ENCODE data around the gene NOS1AP.

The NOS1AP gene

GRCh38 chr1:162314206-162314605, 244.7 kb downstream of the NOS1AP start:
- Histone ChIP-seq H3K36me3 (ENCODE audit: control insufficient read depth, insufficient read depth, low read length) (no peaks in the 10 kb centered on the region), H3K9me3 (ENCODE audit: control insufficient read depth, low read length) (no peaks in the 10 kb centered on the region), H3K4me1 (ENCODE audit: control insufficient read depth, insufficient read depth, low read length, poor library complexity, severe bottlenecking) (no peaks in the 10 kb centered on the region), H3K27ac (ENCODE audit: low read depth, low read length, severe bottlenecking) (no peak overlapping the region), H3K4me3 (ENCODE audit: extremely low read depth, insufficient read depth, low read length, poor library complexity, severe bottlenecking) (no peak overlapping the region)
- WGBS, 2 experiments (ENCODE audit: insufficient coverage in 2 of 2), result no CpG with 5 or more reads among the region's 1 CpG

- no peaks in the 10 kb centered on the region for H3K9me3 ChIP-seq (ENCODE audit: control insufficient read depth, low read length)
- H3K36me3 ChIP-seq (ENCODE audit: control insufficient read depth, insufficient read depth, low read length), result no peaks in the 10 kb centered on the region
- 83 to 86% methylated on average over 1 to 2 of the region's 2 CpGs for WGBS, 2 experiments (ENCODE audit: insufficient coverage in 2 of 2)
- H3K4me1 ChIP-seq (ENCODE audit: control insufficient read depth, insufficient read depth, low read length, poor library complexity, severe bottlenecking), result peaks cover 5% of the 10 kb centered on the region
- no peak overlapping the region for H3K27ac ChIP-seq (ENCODE audit: low read depth, low read length, severe bottlenecking)
- H3K4me3 ChIP-seq (ENCODE audit: extremely low read depth, insufficient read depth, low read length, poor library complexity, severe bottlenecking), result no peak overlapping the region
Measured at GRCh38 chr1:162315673-162316072, 246.2 kb downstream of the NOS1AP start.

- H3K27ac ChIP-seq (ENCODE audit: low read depth, low read length, severe bottlenecking), result no peak overlapping the region
- peaks cover 5% of the 10 kb centered on the region for H3K4me1 ChIP-seq (ENCODE audit: control insufficient read depth, insufficient read depth, low read length, poor library complexity, severe bottlenecking)
- H3K9me3 ChIP-seq (ENCODE audit: control insufficient read depth, low read length), result no peaks in the 10 kb centered on the region
- no peak overlapping the region for H3K4me3 ChIP-seq (ENCODE audit: extremely low read depth, insufficient read depth, low read length, poor library complexity, severe bottlenecking)
- WGBS, 2 experiments (ENCODE audit: insufficient coverage in 2 of 2), result 81 to 90% methylated on average over 3 to 4 of the region's 4 CpGs
- H3K36me3 ChIP-seq (ENCODE audit: control insufficient read depth, insufficient read depth, low read length), result no peaks in the 10 kb centered on the region
Measured at GRCh38 chr1:162316187-162316586, 246.7 kb downstream of the NOS1AP start.

GRCh38 chr1:162317621-162318020, 248.1 kb downstream of the NOS1AP start:
- WGBS, 2 experiments (ENCODE audit: insufficient coverage in 2 of 2), result 86 to 87% methylated on average over 2 to 4 of the region's 5 CpGs
- Histone ChIP-seq H3K4me1 (ENCODE audit: control insufficient read depth, insufficient read depth, low read length, poor library complexity, severe bottlenecking) (peaks cover 5% of the 10 kb centered on the region), H3K9me3 (ENCODE audit: control insufficient read depth, low read length) (no peaks in the 10 kb centered on the region), H3K27ac (ENCODE audit: low read depth, low read length, severe bottlenecking) (no peak overlapping the region), H3K36me3 (ENCODE audit: control insufficient read depth, insufficient read depth, low read length) (no peaks in the 10 kb centered on the region), H3K4me3 (ENCODE audit: extremely low read depth, insufficient read depth, low read length, poor library complexity, severe bottlenecking) (no peak overlapping the region)

GRCh38 chr1:162319493-162320175, 250.1 kb downstream of the NOS1AP start:
- no peaks in the 10 kb centered on the region for H3K9me3 ChIP-seq (ENCODE audit: control insufficient read depth, low read length)
- WGBS, 2 experiments (ENCODE audit: insufficient coverage in 2 of 2), result 73 to 84% methylated on average over 6 to 9 of the region's 9 CpGs
- H3K27ac ChIP-seq (ENCODE audit: low read depth, low read length, severe bottlenecking), result no peak overlapping the region
- H3K4me1 ChIP-seq (ENCODE audit: control insufficient read depth, insufficient read depth, low read length, poor library complexity, severe bottlenecking), result peaks cover 5% of the 10 kb centered on the region
- no peaks in the 10 kb centered on the region for H3K36me3 ChIP-seq (ENCODE audit: control insufficient read depth, insufficient read depth, low read length)
- H3K4me3 ChIP-seq (ENCODE audit: extremely low read depth, insufficient read depth, low read length, poor library complexity, severe bottlenecking), result no peak overlapping the region

- H3K36me3 ChIP-seq (ENCODE audit: control insufficient read depth, insufficient read depth, low read length), result no peaks in the 10 kb centered on the region
- no peaks in the 10 kb centered on the region for H3K9me3 ChIP-seq (ENCODE audit: control insufficient read depth, low read length)
- 90 to 100% methylated on average over 1 to 2 of the region's 6 CpGs for WGBS, 2 experiments (ENCODE audit: insufficient coverage in 2 of 2)
- no peak overlapping the region for H3K4me3 ChIP-seq (ENCODE audit: extremely low read depth, insufficient read depth, low read length, poor library complexity, severe bottlenecking)
- H3K27ac ChIP-seq (ENCODE audit: low read depth, low read length, severe bottlenecking), result no peak overlapping the region
- peaks cover 5% of the 10 kb centered on the region for H3K4me1 ChIP-seq (ENCODE audit: control insufficient read depth, insufficient read depth, low read length, poor library complexity, severe bottlenecking)
Measured at GRCh38 chr1:162321809-162322422, 252.4 kb downstream of the NOS1AP start.

GRCh38 chr1:162323023-162323422, 253.5 kb downstream of the NOS1AP start:
- H3K4me3 ChIP-seq (ENCODE audit: extremely low read depth, insufficient read depth, low read length, poor library complexity, severe bottlenecking), result no peak overlapping the region
- H3K4me1 ChIP-seq (ENCODE audit: control insufficient read depth, insufficient read depth, low read length, poor library complexity, severe bottlenecking), result peaks cover 5% of the 10 kb centered on the region
- 92% methylated on average over 3 to 4 of the region's 5 CpGs for WGBS, 2 experiments (ENCODE audit: insufficient coverage in 2 of 2)
- no peaks in the 10 kb centered on the region for H3K36me3 ChIP-seq (ENCODE audit: control insufficient read depth, insufficient read depth, low read length)
- H3K9me3 ChIP-seq (ENCODE audit: control insufficient read depth, low read length), result no peaks in the 10 kb centered on the region
- H3K27ac ChIP-seq (ENCODE audit: low read depth, low read length, severe bottlenecking), result no peak overlapping the region

- H3K9me3 ChIP-seq (ENCODE audit: control insufficient read depth, low read length), result no peaks in the 10 kb centered on the region
- H3K27ac ChIP-seq (ENCODE audit: low read depth, low read length, severe bottlenecking), result no peak overlapping the region
- WGBS, 2 experiments (ENCODE audit: insufficient coverage in 2 of 2), result 100% methylated on average over 1 of the region's 2 CpGs
- no peak overlapping the region for H3K4me3 ChIP-seq (ENCODE audit: extremely low read depth, insufficient read depth, low read length, poor library complexity, severe bottlenecking)
- H3K4me1 ChIP-seq (ENCODE audit: control insufficient read depth, insufficient read depth, low read length, poor library complexity, severe bottlenecking), result peaks cover 5% of the 10 kb centered on the region
- H3K36me3 ChIP-seq (ENCODE audit: control insufficient read depth, insufficient read depth, low read length), result no peaks in the 10 kb centered on the region
Measured at GRCh38 chr1:162324396-162324795, 254.9 kb downstream of the NOS1AP start.

- Histone ChIP-seq H3K27ac (ENCODE audit: low read depth, low read length, severe bottlenecking) (no peak overlapping the region), H3K9me3 (ENCODE audit: control insufficient read depth, low read length) (no peaks in the 10 kb centered on the region), H3K4me1 (ENCODE audit: control insufficient read depth, insufficient read depth, low read length, poor library complexity, severe bottlenecking) (no peaks in the 10 kb centered on the region), H3K36me3 (ENCODE audit: control insufficient read depth, insufficient read depth, low read length) (no peaks in the 10 kb centered on the region), H3K4me3 (ENCODE audit: extremely low read depth, insufficient read depth, low read length, poor library complexity, severe bottlenecking) (no peak overlapping the region)
Measured at GRCh38 chr1:162326559-162326958, 257.1 kb downstream of the NOS1AP start.

- Histone ChIP-seq H3K27ac (ENCODE audit: low read depth, low read length, severe bottlenecking) (no peak overlapping the region), H3K36me3 (ENCODE audit: control insufficient read depth, insufficient read depth, low read length) (no peaks in the 10 kb centered on the region), H3K4me3 (ENCODE audit: extremely low read depth, insufficient read depth, low read length, poor library complexity, severe bottlenecking) (no peak overlapping the region), H3K9me3 (ENCODE audit: control insufficient read depth, low read length) (no peaks in the 10 kb centered on the region), H3K4me1 (ENCODE audit: control insufficient read depth, insufficient read depth, low read length, poor library complexity, severe bottlenecking) (no peaks in the 10 kb centered on the region)
- 100% methylated on average over 1 of the region's 2 CpGs; no CpG with 5 or more reads in 1 of the 2 experiments for WGBS, 2 experiments (ENCODE audit: insufficient coverage in 2 of 2)
Measured at GRCh38 chr1:162327144-162327787, 257.8 kb downstream of the NOS1AP start.

- 83 to 100% methylated on average over 1 of the region's 1 CpG for WGBS, 2 experiments (ENCODE audit: insufficient coverage in 2 of 2)
- Histone ChIP-seq H3K36me3 (ENCODE audit: control insufficient read depth, insufficient read depth, low read length) (no peaks in the 10 kb centered on the region), H3K9me3 (ENCODE audit: control insufficient read depth, low read length) (no peaks in the 10 kb centered on the region), H3K4me1 (ENCODE audit: control insufficient read depth, insufficient read depth, low read length, poor library complexity, severe bottlenecking) (no peaks in the 10 kb centered on the region), H3K27ac (ENCODE audit: low read depth, low read length, severe bottlenecking) (no peak overlapping the region), H3K4me3 (ENCODE audit: extremely low read depth, insufficient read depth, low read length, poor library complexity, severe bottlenecking) (no peak overlapping the region)
Measured at GRCh38 chr1:162327788-162328165, 258.3 kb downstream of the NOS1AP start.
